Measurements from ENCODE around the gene MRPL17. TPM values are rescaled to one million over a fixed set of nuclear protein-coding genes. Genes with fewer than 3 reads are reported as not detected.
"Not testable (repeated sequence)": the region's sequence is repeated elsewhere in the genome, so short reads cannot be mapped to it uniquely, and the experiment has no call there.

MRPL17 gene
- total and polyA plus RNA-seq, 7 experiments from 2014 or later = 10.0 to 70.3 (median 26.4) TPM

DNA sequence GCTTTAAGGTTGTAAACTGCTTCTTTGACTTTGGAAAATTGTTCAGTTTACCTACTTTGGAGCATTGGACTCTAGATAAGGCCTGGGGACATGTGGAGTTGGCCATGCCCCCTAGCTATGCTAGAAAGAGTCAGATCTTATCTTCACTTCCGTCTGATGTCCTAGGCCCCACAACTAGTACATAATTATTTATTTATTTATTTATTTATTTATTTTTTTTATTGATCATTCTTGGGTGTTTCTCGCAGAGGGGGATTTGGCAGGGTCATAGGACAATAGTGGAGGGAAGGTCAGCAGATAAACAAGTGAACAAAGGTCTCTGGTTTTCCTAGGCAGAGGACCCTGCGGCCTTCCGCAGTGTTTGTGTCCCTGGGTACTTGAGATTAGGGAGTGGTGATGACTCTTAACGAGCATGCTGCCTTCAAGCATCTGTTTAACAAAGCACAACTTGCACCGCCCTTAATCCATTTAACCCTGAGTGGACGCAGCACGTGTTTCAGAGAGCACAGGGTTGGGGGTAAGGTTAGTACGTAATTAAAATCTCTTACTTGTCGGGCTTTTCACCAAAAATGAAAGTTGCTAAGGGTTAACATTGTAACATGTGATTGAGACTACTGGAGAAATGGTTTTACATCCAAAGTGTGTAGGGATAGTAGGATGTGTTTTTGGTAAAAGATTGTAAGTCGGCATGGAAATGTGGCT lies 7.4 kb upstream of the MRPL17 start:
- DNase-seq; H3K27ac ChIP-seq (ENCODE audit: low read depth, low read length); ATAC-seq; H3K9me3 ChIP-seq (ENCODE audit: control insufficient read depth in 2 of 3, low read length in 3 of 3); intact Hi-C loops (cut with micrococcal nuclease); H3K9me3 Mint-ChIP-seq; H3K27me3 Mint-ChIP-seq; H3K4me3 Mint-ChIP-seq; H3K36me3 ChIP-seq (ENCODE audit: control insufficient read depth in 2 of 3, insufficient read depth in 3 of 3, low read length in 3 of 3); H3K4me1 ChIP-seq (ENCODE audit: control insufficient read depth in 2 of 2, insufficient read depth in 2 of 2, low read length in 2 of 2); POLR2A ChIA-PET; H3K27me3 ChIP-seq (ENCODE audit: control insufficient read depth in 2 of 2, insufficient read depth in 2 of 2, low read length in 2 of 2); H3K4me3 ChIP-seq (ENCODE audit: low read length): not testable (repeated sequence)
- H3K36me3 Mint-ChIP-seq = peaks cover 0 to 11% (median 0%) of the 10 kb centered on the region in 5 donors
- CTCF ChIA-PET = interaction anchor here (1.1 kb wide), 1 partner anchor 68 kb away, joined by 3 read pairs; no protein-coding TSS in a partner anchor
- peak overlapping the region in 1 of 9 donors; percentile 41 for H3K27ac Mint-ChIP-seq
- H3K4me1 Mint-ChIP-seq = peaks cover 11 to 28% (median 16%) of the 10 kb centered on the region in 7 donors

GRCh38 chr11:6687876-6688275 lies 4.7 kb upstream of the MRPL17 start:
- peaks cover 0 to 5% (median 0%) of the 10 kb centered on the region in 11 donors for H3K9me3 Mint-ChIP-seq
- CTCF ChIA-PET = interaction anchor here (1.3 to 1.8 kb wide), 3 partner anchors 18 to 157 kb away, joined by 5 to 8 read pairs (median 7); no protein-coding TSS in a partner anchor
- H3K36me3 Mint-ChIP-seq = peaks cover 0 to 13% (median 0%) of the 10 kb centered on the region in 5 donors
- peaks cover 0 to 3% of the 10 kb centered on the region in 2 donors for H3K4me1 ChIP-seq (ENCODE audit: control insufficient read depth in 2 of 2, insufficient read depth in 2 of 2, low read length in 2 of 2)
- intact Hi-C loops (cut with micrococcal nuclease) = no loop called here
- H3K27me3 ChIP-seq (ENCODE audit: control insufficient read depth in 2 of 2, insufficient read depth in 2 of 2, low read length in 2 of 2) = no peaks in the 10 kb centered on the region
- no peaks in the 10 kb centered on the region for H3K9me3 ChIP-seq (ENCODE audit: control insufficient read depth in 2 of 3, low read length in 3 of 3)
- H3K4me3 Mint-ChIP-seq = no peak overlapping the region
- peak overlapping the region in 1 of 9 donors; percentile 45 for H3K27ac Mint-ChIP-seq
- H3K27me3 Mint-ChIP-seq = peaks cover 0 to 3% (median 0%) of the 10 kb centered on the region in 5 donors
- no peak overlapping the region for H3K4me3 ChIP-seq (ENCODE audit: low read length)
- H3K27ac ChIP-seq (ENCODE audit: low read depth, low read length) = no peak overlapping the region
- peaks cover 0 to 24% (median 13%) of the 10 kb centered on the region in 7 donors for H3K4me1 Mint-ChIP-seq
- POLR2A ChIA-PET = interaction anchor here (0.6 kb wide), 1 partner anchor 34 kb away, joined by 4 read pairs; no protein-coding TSS in a partner anchor
- ATAC-seq (no peak), DNase-seq (no peak)
- no peaks in the 10 kb centered on the region for H3K36me3 ChIP-seq (ENCODE audit: control insufficient read depth in 2 of 3, insufficient read depth in 3 of 3, low read length in 3 of 3)

GRCh38 chr11:6686006-6686405 lies 2.9 kb upstream of the MRPL17 start:
- CTCF ChIA-PET = interaction anchor here (1.8 kb wide), 1 partner anchor 155 kb away, joined by 7 read pairs; no protein-coding TSS in a partner anchor
- peak overlapping the region in 1 of 10 donors; percentile 45 for H3K4me3 Mint-ChIP-seq

GRCh38 chr11:6684068-6684467 lies 928 bp upstream of the MRPL17 start:
- peak overlapping the region; percentile 85 for H3K27ac ChIP-seq (ENCODE audit: low read depth, low read length)

More at GRCh38 chr11:6686006-6686405, 2.9 kb upstream of the MRPL17 start:
- no peak overlapping the region for H3K4me3 ChIP-seq (ENCODE audit: low read length)
- H3K27me3 Mint-ChIP-seq = peaks cover 0 to 3% (median 0%) of the 10 kb centered on the region in 5 donors
- H3K27ac Mint-ChIP-seq = peak overlapping the region in 2 of 9 donors; percentile 44 to 75
- H3K27ac ChIP-seq (ENCODE audit: low read depth, low read length) = no peak overlapping the region
- H3K4me1 Mint-ChIP-seq = peaks cover 12 to 38% (median 23%) of the 10 kb centered on the region in 7 donors
- no peaks in the 10 kb centered on the region for H3K27me3 ChIP-seq (ENCODE audit: control insufficient read depth in 2 of 2, insufficient read depth in 2 of 2, low read length in 2 of 2)
- DNase-seq (no peak), ATAC-seq (no peak)
- H3K4me1 ChIP-seq (ENCODE audit: control insufficient read depth in 2 of 2, insufficient read depth in 2 of 2, low read length in 2 of 2) = peaks cover 7 to 10% of the 10 kb centered on the region in 2 donors
- H3K36me3 ChIP-seq (ENCODE audit: control insufficient read depth in 2 of 3, insufficient read depth in 3 of 3, low read length in 3 of 3) = peaks cover 0 to 2% (median 0%) of the 10 kb centered on the region in 3 experiments
- H3K36me3 Mint-ChIP-seq = peaks cover 0 to 22% (median 7%) of the 10 kb centered on the region in 5 donors
- intact Hi-C loops (cut with micrococcal nuclease) = no loop called here
- H3K9me3 ChIP-seq (ENCODE audit: control insufficient read depth in 2 of 3, low read length in 3 of 3) = no peaks in the 10 kb centered on the region
- POLR2A ChIA-PET = interaction anchor here (0.6 to 1.5 kb wide), 6 partner anchors 14 to 155 kb away, joined by 3 to 8 read pairs (median 3); partner anchors contain the start of genes ILK, RRP8 and TAF10
- H3K9me3 Mint-ChIP-seq = peaks cover 0 to 5% (median 0%) of the 10 kb centered on the region in 11 donors

DNA sequence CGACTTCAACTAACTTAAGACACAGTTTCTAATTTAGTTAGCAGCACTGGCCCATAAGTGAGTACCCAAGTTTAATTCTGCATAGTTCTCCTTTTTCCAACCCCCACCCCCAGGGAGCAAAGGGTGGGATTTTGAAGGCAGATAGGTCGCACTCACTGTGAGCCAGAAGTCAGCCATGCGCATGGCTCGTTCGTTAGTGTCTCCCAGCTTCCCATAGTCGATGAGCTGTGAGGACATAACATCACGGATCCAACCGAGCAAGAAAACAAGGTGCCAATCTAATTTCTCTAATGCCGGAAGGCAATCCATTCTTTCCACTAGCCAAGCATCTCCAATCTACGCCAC lies 577 bp downstream of the MRPL17 start:
- peaks cover 0 to 5% (median 0%) of the 10 kb centered on the region in 11 donors for H3K9me3 Mint-ChIP-seq
- ATAC-seq (no peak), DNase-seq (peak in 1 of 9 donors; percentile 19)
- Histone ChIP-seq H3K27ac (ENCODE audit: low read depth, low read length) (peak overlapping the region; percentile 85), H3K36me3 (ENCODE audit: control insufficient read depth in 2 of 3, insufficient read depth in 3 of 3, low read length in 3 of 3) (peaks cover 0 to 9% (median 0%) of the 10 kb centered on the region in 3 experiments), H3K4me3 (ENCODE audit: low read length) (peak overlapping the region; percentile 75), H3K9me3 (ENCODE audit: control insufficient read depth in 2 of 3, low read length in 3 of 3) (no peaks in the 10 kb centered on the region), H3K27me3 (ENCODE audit: control insufficient read depth in 2 of 2, insufficient read depth in 2 of 2, low read length in 2 of 2) (no peaks in the 10 kb centered on the region), H3K4me1 (ENCODE audit: control insufficient read depth in 2 of 2, insufficient read depth in 2 of 2, low read length in 2 of 2) (peaks cover 7 to 10% of the 10 kb centered on the region in 2 donors)
- intact Hi-C loops (cut with micrococcal nuclease) = loop anchor here (2.0 to 5.0 kb wide), 5 partner anchors 14 to 448 kb away; partner anchors contain the start of genes DCHS1 (in 1 of the 2), FHIP1B (in 1 of the 2) and SMPD1 (in 1 of the 2)
- peak overlapping the region; percentile 83 to 99 (median 98) for H3K4me3 Mint-ChIP-seq
- peaks cover 0 to 3% (median 0%) of the 10 kb centered on the region in 5 donors for H3K27me3 Mint-ChIP-seq
- H3K27ac Mint-ChIP-seq = peak overlapping the region; percentile 94 to 99 (median 99)
- H3K36me3 Mint-ChIP-seq = peaks cover 0 to 31% (median 11%) of the 10 kb centered on the region in 5 donors
- H3K4me1 Mint-ChIP-seq = peaks cover 18 to 65% (median 44%) of the 10 kb centered on the region in 7 donors
- POLR2A ChIA-PET = interaction anchor here (1.0 to 7.3 kb wide), 12 partner anchors 10 to 201 kb away, joined by 3 to 170 read pairs (median 12); partner anchors contain the start of genes ARFIP2, ILK, TAF10 and TIMM10B
- CTCF ChIA-PET = interaction anchor here (0.7 to 2.8 kb wide), 19 partner anchors 8 to 465 kb away, joined by 3 to 41 read pairs (median 6); partner anchors contain the start of genes ILK, RRP8, TAF10 and TPP1

More at GRCh38 chr11:6684068-6684467, 928 bp upstream of the MRPL17 start:
- H3K27me3 Mint-ChIP-seq; H3K27me3 ChIP-seq (ENCODE audit: control insufficient read depth in 2 of 2, insufficient read depth in 2 of 2, low read length in 2 of 2); DNase-seq; ATAC-seq; H3K9me3 Mint-ChIP-seq; H3K36me3 ChIP-seq (ENCODE audit: control insufficient read depth in 2 of 3, insufficient read depth in 3 of 3, low read length in 3 of 3); H3K9me3 ChIP-seq (ENCODE audit: control insufficient read depth in 2 of 3, low read length in 3 of 3): not testable (repeated sequence)
- H3K36me3 Mint-ChIP-seq = peaks cover 0 to 24% (median 11%) of the 10 kb centered on the region in 5 donors
- Histone ChIP-seq H3K4me3 (ENCODE audit: low read length) (peak overlapping the region; percentile 75), H3K4me1 (ENCODE audit: control insufficient read depth in 2 of 2, insufficient read depth in 2 of 2, low read length in 2 of 2) (peaks cover 7 to 10% of the 10 kb centered on the region in 2 donors)
- intact Hi-C loops (cut with micrococcal nuclease) = loop anchor here (5.0 kb wide), 2 partner anchors 282 to 292 kb away; partner anchors contain the start of gene SMPD1 (in 1 of the 2)
- CTCF ChIA-PET = interaction anchor here (0.6 to 2.8 kb wide), 15 partner anchors 10 to 270 kb away, joined by 3 to 41 read pairs (median 7); partner anchors contain the start of genes ILK, RRP8, TAF10 and TPP1
- H3K27ac Mint-ChIP-seq = peak overlapping the region; percentile 76 to 99 (median 98)
- POLR2A ChIA-PET = interaction anchor here (1.0 to 7.3 kb wide), 14 partner anchors 12 to 305 kb away, joined by 3 to 170 read pairs (median 7); partner anchors contain the start of genes ILK, TAF10 and TPP1
- peak overlapping the region in 9 of 10 donors; percentile 74 to 99 (median 98) for H3K4me3 Mint-ChIP-seq
- peaks cover 16 to 55% (median 41%) of the 10 kb centered on the region in 7 donors for H3K4me1 Mint-ChIP-seq

- Histone ChIP-seq H3K4me1 (ENCODE audit: control insufficient read depth in 2 of 2, insufficient read depth in 2 of 2, low read length in 2 of 2) (peaks cover 7 to 10% of the 10 kb centered on the region in 2 donors), H3K27ac (ENCODE audit: low read depth, low read length) (peak overlapping the region; percentile 85), H3K36me3 (ENCODE audit: control insufficient read depth in 2 of 3, insufficient read depth in 3 of 3, low read length in 3 of 3) (peaks cover 0 to 9% (median 0%) of the 10 kb centered on the region in 3 experiments), H3K9me3 (ENCODE audit: control insufficient read depth in 2 of 3, low read length in 3 of 3) (no peaks in the 10 kb centered on the region), H3K27me3 (ENCODE audit: control insufficient read depth in 2 of 2, insufficient read depth in 2 of 2, low read length in 2 of 2) (no peaks in the 10 kb centered on the region), H3K4me3 (ENCODE audit: low read length) (peak overlapping the region; percentile 75)
- Mint-ChIP-seq H3K27me3 (peaks cover 0 to 3% (median 0%) of the 10 kb centered on the region in 5 donors), H3K4me3 (peak overlapping the region; percentile 83 to 99 (median 98)), H3K4me1 (peaks cover 18 to 70% (median 44%) of the 10 kb centered on the region in 7 donors), H3K9me3 (peaks cover 0 to 5% (median 0%) of the 10 kb centered on the region in 11 donors), H3K36me3 (peaks cover 0 to 28% (median 11%) of the 10 kb centered on the region in 5 donors), H3K27ac (peak overlapping the region in 8 of 9 donors; percentile 62 to 99 (median 98))
- ChIA-PET POLR2A (interaction anchor here (0.8 to 7.3 kb wide), 9 partner anchors 9 to 279 kb away, joined by 3 to 170 read pairs (median 13); partner anchors contain the start of genes ARFIP2, DCHS1, ILK and TAF10), CTCF (interaction anchor here (1.7 to 2.3 kb wide), 2 partner anchors 11 to 77 kb away, joined by 6 to 8 read pairs; partner anchors contain the start of gene ILK)
- DNase-seq = no peak
- ATAC-seq = no peak
- intact Hi-C loops (cut with micrococcal nuclease) = loop anchor here (2.0 to 5.0 kb wide), 5 partner anchors 13 to 447 kb away; partner anchors contain the start of genes DCHS1 (in 1 of the 2), FHIP1B (in 1 of the 2) and SMPD1 (in 1 of the 2)
These were observed 1.2 kb downstream of the MRPL17 start for GRCh38 chr11:6681949-6682348.
